K562 (cell line): ENCODE results near the gene GRK4. TPM values are rescaled to one million over a fixed set of nuclear protein-coding genes. Genes with fewer than 3 reads are reported as not detected.

Source experiments
- CHD1 ChIP-seq: fragments of 200-600 bp; sonication (generic); IDR thresholded peaks from one replicate; pipeline ENCODE4 v1.6.1; 2012; ENCODE audit warnings: mild to moderate bottlenecking, moderate library complexity, low read length, inconsistent platforms
- DACH1 ChIP-seq: fragments of 450-650 bp; IDR thresholded peaks from 2 replicates; pipeline ENCODE4 v1.6.1; 2018; ENCODE audit not compliant: partially characterized antibody
- EP400 ChIP-seq: fragments of 450-650 bp; IDR thresholded peaks from 2 replicates; pipeline ENCODE4 v1.6.1; 2017; ENCODE audit warnings: antibody characterized with exemption, mild to moderate bottlenecking, moderate library complexity
- HMG20B ChIP-seq: fragments of 250-450 bp; sonication (Bioruptor Pico); IDR thresholded peaks from 2 replicates; pipeline ENCODE4 v1.5.0; 2021; ENCODE audit warnings: mild to moderate bottlenecking
- JUN ChIP-seq, 2 experiments: sonication (generic) in 1 of 2; formaldehyde crosslinking in 1 of 2; IDR thresholded peaks; 2 replicates each; pipeline versions ENCODE4 v1.6.1 to v1.8.0; 2012 to 2022; ENCODE audit warnings: borderline replicate concordance in 2 of 2, mild to moderate bottlenecking in 2 of 2, improper control_type of control experiment in 1 of 2, low read depth in 1 of 2, low read length in 1 of 2, missing genetic modification reagents in 1 of 2
- NCOA4 ChIP-seq: fragments of 450-650 bp; IDR thresholded peaks from 2 replicates; pipeline ENCODE4 v1.6.1; 2018; ENCODE audit warnings: mild to moderate bottlenecking; ENCODE audit not compliant: partially characterized antibody
- SREBF2 ChIP-seq: sonication (generic); formaldehyde crosslinking; IDR thresholded peaks from 2 replicates; pipeline ENCODE4 v1.4.0; 2020; ENCODE audit warnings: mild to moderate bottlenecking, missing genetic modification reagents
- polyA plus RNA-seq, 8 experiments: library from polyadenylated mRNA; depleted of rRNA in 4 of 8; stranded (reverse) in 5 of 8; unstranded in 3 of 8; fragments of >200 nt; fragmentation: Nextera tagmentation in 2 of 8; fragmentation: Illumina TruSeq in 1 of 8; extraction: Ambion mirVana in 2 of 8; extraction: Trizol in 1 of 8; gene quantifications; 2 replicates each; pipeline versions ENCODE4 v1.2.1 to v1.2.3, GENCODE V29; 2011 to 2014; ENCODE audit warnings: inconsistent platforms in 1 of 8, missing spikeins in 1 of 8
- total RNA-seq, 7 experiments: library from RNA; depleted of rRNA in 6 of 7; stranded (reverse); fragments of >200 nt in 6 of 7; fragmentation: Illumina TruSeq in 2 of 7; extraction: Trizol in 2 of 7; gene quantifications; 2 replicates each; pipeline versions ENCODE4 v1.2.1 to v1.2.3, GENCODE V29; 2011 to 2021; ENCODE audit warnings: low replicate concordance in 1 of 7
- TF ChIP-seq, protein P1 (sequence below): fragments of 450-650 bp; IDR thresholded peaks from 2 replicates; pipeline ENCODE4 v1.6.1; 2017; ENCODE audit warnings: antibody characterized with exemption, mild to moderate bottlenecking
- TF ChIP-seq, protein P2 (sequence below): fragments of 450-650 bp; IDR thresholded peaks from 2 replicates; pipeline ENCODE4 v1.6.1; 2016; ENCODE audit warnings: low read depth
- TF ChIP-seq, protein P3 (sequence below), 2 experiments: IDR thresholded peaks; 2 replicates each; pipeline ENCODE4 v1.6.1; 2011; ENCODE audit warnings: borderline replicate concordance in 1 of 2, control low read depth in 1 of 2, low read depth in 1 of 2, low read length in 1 of 2, mild to moderate bottlenecking in 1 of 2, mixed read lengths in 1 of 2, moderate library complexity in 1 of 2; ENCODE audit not compliant: insufficient read depth in 1 of 2, insufficient read length in 1 of 2, poor library complexity in 1 of 2, severe bottlenecking in 1 of 2; ENCODE audit errors: extremely low read depth in 1 of 2
- TF ChIP-seq, protein P4 (sequence below): fragments of 250-450 bp; sonication (Bioruptor Pico); IDR thresholded peaks from 2 replicates; pipeline ENCODE4 v1.9.0; 2021; ENCODE audit warnings: mild to moderate bottlenecking

GRK4 gene
- total and polyA plus RNA-seq, 9 of the 15 experiments (the other 6 are each of a cell fraction or from before 2014, with no cell fraction given): 1.1 to 4.8 (median 2.6) TPM

DNA sequence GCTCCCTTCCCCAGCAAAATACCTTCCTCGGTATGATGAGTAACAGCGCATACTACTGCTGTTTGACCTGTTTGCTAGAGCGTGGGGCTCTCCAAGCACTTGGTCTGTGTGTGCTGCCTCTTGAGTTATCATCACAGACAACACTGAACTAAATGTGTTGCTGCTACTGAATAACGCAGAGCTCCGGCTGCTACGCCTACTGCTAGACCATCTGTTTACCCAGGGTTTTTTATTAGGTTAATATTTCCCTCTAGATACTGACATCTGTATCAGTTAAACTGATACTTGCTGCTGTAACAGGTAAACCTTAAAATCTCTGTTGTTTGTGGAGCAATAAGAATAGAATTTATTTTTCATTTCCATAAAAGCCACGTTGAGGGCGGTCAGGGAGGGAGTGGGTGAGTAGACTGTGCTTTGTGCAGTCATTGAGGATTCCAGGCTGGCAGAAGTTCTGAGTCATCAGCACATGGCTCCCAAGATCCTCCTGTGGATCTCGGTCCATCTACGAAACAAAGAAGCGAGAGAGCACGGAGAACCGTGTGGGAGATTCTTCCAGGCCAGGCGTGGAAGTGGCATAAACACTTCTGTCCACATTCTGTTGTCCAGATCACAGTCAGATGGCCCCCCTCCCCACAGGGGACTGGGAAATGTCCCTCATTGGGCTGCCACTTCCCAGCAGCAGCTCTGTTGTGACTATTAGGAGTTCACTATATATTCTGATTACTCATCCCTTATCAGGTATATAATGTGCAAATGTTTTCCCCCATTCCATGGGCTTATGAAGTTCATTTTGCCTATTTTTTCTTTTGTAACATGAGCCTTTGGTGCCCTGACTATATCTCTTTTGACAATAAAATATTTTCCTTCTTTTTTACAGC is 14.1 kb downstream of the GRK4 start (continued):
- TF ChIP-seq JUN (IDR thresholded peaks at IDR 0.05; ENCODE audit: borderline replicate concordance, low read depth, low read length): peak; percentile 62; the same call in 1 of the 2 replicates
- TF ChIP-seq JUN (CRISPR knock-in tag; IDR thresholded peaks at IDR 0.05; ENCODE audit: borderline replicate concordance): no peak
- no peak for TF ChIP-seq DACH1
- TF ChIP-seq NCOA4: no peak
- no peak for TF ChIP-seq CHD1
- TF ChIP-seq HMG20B (CRISPR knock-in tag): no peak
- no peak for TF ChIP-seq SREBF2 (CRISPR knock-in tag)
- TF ChIP-seq, protein P1, sequence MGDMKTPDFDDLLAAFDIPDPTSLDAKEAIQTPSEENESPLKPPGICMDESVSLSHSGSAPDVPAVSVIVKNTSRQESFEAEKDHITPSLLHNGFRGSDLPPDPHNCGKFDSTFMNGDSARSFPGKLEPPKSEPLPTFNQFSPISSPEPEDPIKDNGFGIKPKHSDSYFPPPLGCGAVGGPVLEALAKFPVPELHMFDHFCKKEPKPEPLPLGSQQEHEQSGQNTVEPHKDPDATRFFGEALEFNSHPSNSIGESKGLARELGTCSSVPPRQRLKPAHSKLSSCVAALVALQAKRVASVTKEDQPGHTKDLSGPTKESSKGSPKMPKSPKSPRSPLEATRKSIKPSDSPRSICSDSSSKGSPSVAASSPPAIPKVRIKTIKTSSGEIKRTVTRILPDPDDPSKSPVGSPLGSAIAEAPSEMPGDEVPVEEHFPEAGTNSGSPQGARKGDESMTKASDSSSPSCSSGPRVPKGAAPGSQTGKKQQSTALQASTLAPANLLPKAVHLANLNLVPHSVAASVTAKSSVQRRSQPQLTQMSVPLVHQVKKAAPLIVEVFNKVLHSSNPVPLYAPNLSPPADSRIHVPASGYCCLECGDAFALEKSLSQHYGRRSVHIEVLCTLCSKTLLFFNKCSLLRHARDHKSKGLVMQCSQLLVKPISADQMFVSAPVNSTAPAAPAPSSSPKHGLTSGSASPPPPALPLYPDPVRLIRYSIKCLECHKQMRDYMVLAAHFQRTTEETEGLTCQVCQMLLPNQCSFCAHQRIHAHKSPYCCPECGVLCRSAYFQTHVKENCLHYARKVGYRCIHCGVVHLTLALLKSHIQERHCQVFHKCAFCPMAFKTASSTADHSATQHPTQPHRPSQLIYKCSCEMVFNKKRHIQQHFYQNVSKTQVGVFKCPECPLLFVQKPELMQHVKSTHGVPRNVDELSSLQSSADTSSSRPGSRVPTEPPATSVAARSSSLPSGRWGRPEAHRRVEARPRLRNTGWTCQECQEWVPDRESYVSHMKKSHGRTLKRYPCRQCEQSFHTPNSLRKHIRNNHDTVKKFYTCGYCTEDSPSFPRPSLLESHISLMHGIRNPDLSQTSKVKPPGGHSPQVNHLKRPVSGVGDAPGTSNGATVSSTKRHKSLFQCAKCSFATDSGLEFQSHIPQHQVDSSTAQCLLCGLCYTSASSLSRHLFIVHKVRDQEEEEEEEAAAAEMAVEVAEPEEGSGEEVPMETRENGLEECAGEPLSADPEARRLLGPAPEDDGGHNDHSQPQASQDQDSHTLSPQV: peak; percentile 84
- TF ChIP-seq EP400: peak; percentile 26; the same call in 1 of the 2 replicates
- TF ChIP-seq, protein P2, sequence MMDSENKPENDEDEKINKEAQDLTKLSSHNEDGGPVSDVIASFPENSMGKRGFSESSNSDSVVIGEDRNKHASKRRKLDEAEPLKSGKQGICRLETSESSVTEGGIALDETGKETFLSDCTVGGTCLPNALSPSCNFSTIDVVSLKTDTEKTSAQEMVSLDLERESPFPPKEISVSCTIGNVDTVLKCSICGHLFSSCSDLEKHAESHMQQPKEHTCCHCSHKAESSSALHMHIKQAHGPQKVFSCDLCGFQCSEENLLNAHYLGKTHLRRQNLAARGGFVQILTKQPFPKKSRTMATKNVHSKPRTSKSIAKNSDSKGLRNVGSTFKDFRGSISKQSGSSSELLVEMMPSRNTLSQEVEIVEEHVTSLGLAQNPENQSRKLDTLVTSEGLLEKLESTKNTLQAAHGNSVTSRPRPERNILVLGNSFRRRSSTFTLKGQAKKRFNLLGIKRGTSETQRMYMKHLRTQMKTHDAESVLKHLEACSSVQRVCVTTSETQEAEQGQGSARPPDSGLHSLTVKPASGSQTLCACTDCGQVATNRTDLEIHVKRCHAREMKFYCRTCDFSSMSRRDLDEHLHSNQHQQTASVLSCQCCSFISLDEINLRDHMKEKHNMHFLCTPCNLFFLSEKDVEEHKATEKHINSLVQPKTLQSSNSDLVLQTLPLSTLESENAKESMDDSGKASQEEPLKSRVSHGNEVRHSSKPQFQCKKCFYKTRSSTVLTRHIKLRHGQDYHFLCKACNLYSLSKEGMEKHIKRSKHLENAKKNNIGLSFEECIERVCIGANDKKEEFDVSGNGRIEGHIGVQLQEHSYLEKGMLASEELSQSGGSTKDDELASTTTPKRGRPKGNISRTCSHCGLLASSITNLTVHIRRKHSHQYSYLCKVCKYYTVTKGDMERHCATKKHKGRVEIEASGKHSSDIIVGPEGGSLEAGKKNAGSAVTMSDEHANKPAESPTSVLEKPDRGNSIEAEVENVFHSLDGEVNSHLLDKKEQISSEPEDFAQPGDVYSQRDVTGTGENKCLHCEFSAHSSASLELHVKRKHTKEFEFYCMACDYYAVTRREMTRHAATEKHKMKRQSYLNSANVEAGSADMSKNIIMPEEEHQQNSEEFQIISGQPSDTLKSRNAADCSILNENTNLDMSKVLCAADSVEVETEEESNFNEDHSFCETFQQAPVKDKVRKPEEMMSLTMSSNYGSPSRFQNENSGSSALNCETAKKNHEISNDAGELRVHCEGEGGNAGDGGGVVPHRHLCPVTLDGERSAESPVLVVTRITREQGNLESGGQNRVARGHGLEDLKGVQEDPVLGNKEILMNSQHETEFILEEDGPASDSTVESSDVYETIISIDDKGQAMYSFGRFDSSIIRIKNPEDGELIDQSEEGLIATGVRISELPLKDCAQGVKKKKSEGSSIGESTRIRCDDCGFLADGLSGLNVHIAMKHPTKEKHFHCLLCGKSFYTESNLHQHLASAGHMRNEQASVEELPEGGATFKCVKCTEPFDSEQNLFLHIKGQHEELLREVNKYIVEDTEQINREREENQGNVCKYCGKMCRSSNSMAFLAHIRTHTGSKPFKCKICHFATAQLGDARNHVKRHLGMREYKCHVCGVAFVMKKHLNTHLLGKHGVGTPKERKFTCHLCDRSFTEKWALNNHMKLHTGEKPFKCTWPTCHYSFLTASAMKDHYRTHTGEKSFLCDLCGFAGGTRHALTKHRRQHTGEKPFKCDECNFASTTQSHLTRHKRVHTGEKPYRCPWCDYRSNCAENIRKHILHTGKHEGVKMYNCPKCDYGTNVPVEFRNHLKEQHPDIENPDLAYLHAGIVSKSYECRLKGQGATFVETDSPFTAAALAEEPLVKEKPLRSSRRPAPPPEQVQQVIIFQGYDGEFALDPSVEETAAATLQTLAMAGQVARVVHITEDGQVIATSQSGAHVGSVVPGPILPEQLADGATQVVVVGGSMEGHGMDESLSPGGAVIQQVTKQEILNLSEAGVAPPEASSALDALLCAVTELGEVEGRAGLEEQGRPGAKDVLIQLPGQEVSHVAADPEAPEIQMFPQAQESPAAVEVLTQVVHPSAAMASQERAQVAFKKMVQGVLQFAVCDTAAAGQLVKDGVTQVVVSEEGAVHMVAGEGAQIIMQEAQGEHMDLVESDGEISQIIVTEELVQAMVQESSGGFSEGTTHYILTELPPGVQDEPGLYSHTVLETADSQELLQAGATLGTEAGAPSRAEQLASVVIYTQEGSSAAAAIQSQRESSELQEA: no peak
- TF ChIP-seq, protein P3, sequence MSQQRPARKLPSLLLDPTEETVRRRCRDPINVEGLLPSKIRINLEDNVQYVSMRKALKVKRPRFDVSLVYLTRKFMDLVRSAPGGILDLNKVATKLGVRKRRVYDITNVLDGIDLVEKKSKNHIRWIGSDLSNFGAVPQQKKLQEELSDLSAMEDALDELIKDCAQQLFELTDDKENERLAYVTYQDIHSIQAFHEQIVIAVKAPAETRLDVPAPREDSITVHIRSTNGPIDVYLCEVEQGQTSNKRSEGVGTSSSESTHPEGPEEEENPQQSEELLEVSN (IDR thresholded peaks at IDR 0.05; ENCODE audit: borderline replicate concordance in 1 of 2, extremely low read depth in 1 of 2, insufficient read depth in 1 of 2, insufficient read length in 1 of 2, low read depth in 1 of 2, low read length in 1 of 2, poor library complexity in 1 of 2, severe bottlenecking in 1 of 2): peak in 1 of 2 experiments; percentile 38
- TF ChIP-seq, protein P4, sequence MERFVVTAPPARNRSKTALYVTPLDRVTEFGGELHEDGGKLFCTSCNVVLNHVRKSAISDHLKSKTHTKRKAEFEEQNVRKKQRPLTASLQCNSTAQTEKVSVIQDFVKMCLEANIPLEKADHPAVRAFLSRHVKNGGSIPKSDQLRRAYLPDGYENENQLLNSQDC: no peak
